ENCODE results near the gene GPR161.
"Not testable (repeated sequence)": the region's sequence is repeated elsewhere in the genome, so short reads cannot be mapped to it uniquely, and the experiment has no call there.

Gene GPR161

GRCh38 chr1:168084396-168085231, 52.1 kb downstream of the GPR161 start:
- DNase-seq, result peak; percentile 9

- no peak for DNase-seq
Observed at GRCh38 chr1:168083456-168084325, 53.0 kb downstream of the GPR161 start.

- DNase-seq, result peak; percentile 81
Observed at GRCh38 chr1:168082008-168082876, 54.5 kb downstream of the GPR161 start.

GRCh38 chr1:168081373-168082007, 55.2 kb downstream of the GPR161 start:
- no peak for DNase-seq

- no peak for DNase-seq
Observed at GRCh38 chr1:168079761-168080160, 57.0 kb downstream of the GPR161 start.

- no peak for DNase-seq
Observed at GRCh38 chr1:168069384-168069783, 67.3 kb downstream of the GPR161 start.

GRCh38 chr1:168065506-168065905, 71.2 kb downstream of the GPR161 start:
- no peak for DNase-seq

- DNase-seq, result no peak
Observed at GRCh38 chr1:168064216-168064615, 72.5 kb downstream of the GPR161 start.

- no peak for DNase-seq
Observed at GRCh38 chr1:168057921-168058320, 78.8 kb downstream of the GPR161 start.

- no peak for DNase-seq
Observed at GRCh38 chr1:168057355-168057754, 79.4 kb downstream of the GPR161 start.

GRCh38 chr1:168056152-168056551, 80.6 kb downstream of the GPR161 start:
- DNase-seq, result not testable (repeated sequence)

GRCh38 chr1:168054117-168054516, 82.6 kb downstream of the GPR161 start:
- DNase-seq, result no peak

GRCh38 chr1:168053681-168054080, 83.0 kb downstream of the GPR161 start:
- no peak for DNase-seq

- no peak for DNase-seq
Observed at GRCh38 chr1:168050880-168051279, 85.8 kb downstream of the GPR161 start.

GRCh38 chr1:168050307-168050706, 86.4 kb downstream of the GPR161 start:
- no peak for DNase-seq

- no peak for DNase-seq
Observed at GRCh38 chr1:168045311-168045710, 91.4 kb downstream of the GPR161 start.

- DNase-seq, result no peak
Observed at GRCh38 chr1:168042362-168042761, 94.4 kb downstream of the GPR161 start.

GRCh38 chr1:168035345-168035744, 101.4 kb downstream of the GPR161 start:
- no peak for DNase-seq

GRCh38 chr1:168032029-168032428, 104.7 kb downstream of the GPR161 start:
- no peak for DNase-seq

GRCh38 chr1:168031627-168032026, 105.1 kb downstream of the GPR161 start:
- no peak for DNase-seq

- DNase-seq, result no peak
Observed at GRCh38 chr1:168031198-168031597, 105.5 kb downstream of the GPR161 start.

All from NCI-H2171 treated with DMSO at 0.1 percent for 48 hours (cell line).